H1 (cell line): ENCODE data around the gene IL18R1.

Source experiments
- BRCA1 ChIP-seq: IDR thresholded peaks from 2 replicates; pipeline ENCODE4 v1.6.1; 2012; ENCODE audit warnings: low read depth, low read length, improper control_type of control experiment
- CHD2 ChIP-seq: IDR thresholded peaks from 2 replicates; pipeline ENCODE4 v1.6.1; 2012; ENCODE audit warnings: low read length, improper control_type of control experiment
- CREB1 ChIP-seq: IDR thresholded peaks from 2 replicates; pipeline ENCODE4 v1.6.1; 2012; ENCODE audit warnings: inconsistent platforms
- CTCF ChIP-seq, 3 experiments: IDR thresholded peaks; 1 replicate in 2 of 3; 2 replicates in 1 of 3; pipeline versions ENCODE4 v1.5.1 to v1.6.1; 2011; ENCODE audit warnings: low read length in 3 of 3, mild to moderate bottlenecking in 3 of 3, inconsistent platforms in 2 of 3, low read depth in 1 of 3, moderate library complexity in 1 of 3; ENCODE audit not compliant: insufficient read depth in 1 of 3; ENCODE audit errors: control extremely low read depth in 1 of 3
- EP300 ChIP-seq, 2 experiments: IDR thresholded peaks; 1 replicate in 1 of 2; 2 replicates in 1 of 2; pipeline ENCODE4 v1.6.1; 2011 to 2012; ENCODE audit warnings: low read depth in 2 of 2, low read length in 2 of 2, mild to moderate bottlenecking in 2 of 2, borderline replicate concordance in 1 of 2, inconsistent platforms in 1 of 2, moderate library complexity in 1 of 2
- EZH2 ChIP-seq: fragments of 200-600 bp; sonication (generic); IDR thresholded peaks from 2 replicates; pipeline ENCODE4 v1.7.1; 2012; ENCODE audit warnings: low read depth, mild to moderate bottlenecking, moderate library complexity, low read length, inconsistent platforms; ENCODE audit not compliant: severe bottlenecking
- JUN ChIP-seq: IDR thresholded peaks from 2 replicates; pipeline ENCODE4 v1.6.1; 2011; ENCODE audit warnings: low read depth, mild to moderate bottlenecking, improper control_type of control experiment, low read length
- MAX ChIP-seq: IDR thresholded peaks from 2 replicates; pipeline ENCODE4 v1.6.1; 2012; ENCODE audit warnings: inconsistent platforms
- POLR2A ChIP-seq, 2 experiments: IDR thresholded peaks; 1 replicate in 1 of 2; 2 replicates in 1 of 2; pipeline ENCODE4 v1.6.1; 2011; ENCODE audit warnings: low read depth in 2 of 2, low read length in 2 of 2, mild to moderate bottlenecking in 2 of 2; ENCODE audit errors: control extremely low read depth in 1 of 2
- POLR2AphosphoS5 ChIP-seq: IDR thresholded peaks from 2 replicates; pipeline ENCODE4 v1.6.1; 2011; ENCODE audit warnings: low read depth, low read length
- RBBP5 ChIP-seq: IDR thresholded peaks from 2 replicates; pipeline ENCODE4 v1.7.1; 2012; ENCODE audit warnings: low read depth, mild to moderate bottlenecking, inconsistent platforms, low read length, moderate library complexity, borderline replicate concordance
- SRF ChIP-seq: IDR thresholded peaks from 2 replicates; pipeline ENCODE4 v1.6.1; 2011; ENCODE audit warnings: mild to moderate bottlenecking, low read depth, low read length, moderate library complexity
- TCF12 ChIP-seq: IDR thresholded peaks from 2 replicates; pipeline ENCODE4 v1.6.1; 2011; ENCODE audit warnings: low read depth, mild to moderate bottlenecking, low read length

- TF ChIP-seq SRF (no peak), JUN (no peak), CTCF (IDR thresholded peaks at IDR 0.05; ENCODE audit: control extremely low read depth in 1 of 3, insufficient read depth in 1 of 3, low read depth in 1 of 3, low read length in 3 of 3) (no peak), BRCA1 (no peak), POLR2A (IDR thresholded peaks at IDR 0.05; ENCODE audit: control extremely low read depth in 1 of 2, low read depth in 2 of 2, low read length in 2 of 2) (no peak), RBBP5 (no peak), MAX (no peak), EP300 (IDR thresholded peaks at IDR 0.05; ENCODE audit: borderline replicate concordance in 1 of 2, low read depth in 2 of 2, low read length in 2 of 2) (no peak), EZH2 (no peak), POLR2AphosphoS5 (no peak), CHD2 (no peak), TCF12 (no peak), CREB1 (no peak)
These were observed 71.7 kb downstream of the IL18R1 start for GRCh38 chr2:102427249-102427648.
